Lower leg skin (tissue), 4 donors: ENCODE data around the gene HS3ST4. TPM values are rescaled to one million over a fixed set of nuclear protein-coding genes. Genes with fewer than 3 reads are reported as not detected.

Experiments
- DNase-seq, 2 donors: peaks; one replicate each; pipeline ENCODE4 v3.0.0-alpha.2; 2019; ENCODE audit warnings: low spot score in 2 of 2
- H3K4me3 ChIP-seq: fragments of 200-600 bp; sonication (generic); 2 replicates; pipeline ENCODE4 v1.5.1; 2017; ENCODE audit warnings: mild to moderate bottlenecking, low read depth; ENCODE audit not compliant: poor library complexity, severe bottlenecking
- CTCF ChIP-seq, 3 donors: fragments of 450-650 bp; IDR thresholded peaks; one replicate each; pipeline ENCODE4 v1.5.1; 2016; ENCODE audit warnings: antibody characterized with exemption in 3 of 3, mild to moderate bottlenecking in 3 of 3, moderate library complexity in 2 of 3
- POLR2A ChIP-seq, 2 donors: fragments of 450-650 bp; IDR thresholded peaks; one replicate each; pipeline ENCODE4 v1.6.1; 2016 to 2017; ENCODE audit warnings: antibody characterized with exemption in 2 of 2, mild to moderate bottlenecking in 1 of 2, moderate library complexity in 1 of 2
- WGBS, 2 donors: methylation state at CpG; one replicate each; pipeline ENCODE4 v1.1.5; 2018; 5-methylcytosine and 5-hydroxymethylcytosine counted together
- intact Hi-C: fragments of 100-400 bp; cut with DNase I; formaldehyde crosslinking; loops from one replicate; pipeline ENCODE4 v1.15.0; 2023; ENCODE audit warnings: low total_unique reads
- total RNA-seq, 4 donors: library from RNA; depleted of rRNA; stranded (reverse); fragments of >200 nt; gene quantifications; one replicate each; pipeline ENCODE4 v1.1.0, GENCODE V29; 2016

The HS3ST4 gene
- total RNA-seq, 4 donors from 2014 or later: 0.17 to 2.4 (median 0.84) TPM; not detected in 1

- 41 to 61% methylated on average over 2 of the region's 2 CpGs for WGBS, 2 donors
- DNase-seq: peak in 1 of 2 donors; percentile 17
- TF ChIP-seq POLR2A (IDR thresholded peaks at IDR 0.05) (no peak), CTCF (IDR thresholded peaks at IDR 0.05) (no peak)
- intact Hi-C loops: no loop called here
- no peak overlapping the region for H3K4me3 ChIP-seq
Observed at GRCh38 chr16:25922438-25922837, 230.7 kb downstream of the HS3ST4 start.

GRCh38 chr16:25925421-25925820 is 233.7 kb downstream of the HS3ST4 start:
- TF ChIP-seq POLR2A (IDR thresholded peaks at IDR 0.05) (no peak), CTCF (IDR thresholded peaks at IDR 0.05) (no peak)
- peak in 1 of 2 donors; percentile 26 for DNase-seq
- 61 to 78% methylated on average over 8 of the region's 8 CpGs for WGBS, 2 donors
- intact Hi-C loops: no loop called here
- no peak overlapping the region for H3K4me3 ChIP-seq

GRCh38 chr16:25931473-25932035 is 239.8 kb downstream of the HS3ST4 start:
- TF ChIP-seq POLR2A (IDR thresholded peaks at IDR 0.05): no peak
- TF ChIP-seq CTCF (IDR thresholded peaks at IDR 0.05): no peak
- intact Hi-C loops: no loop called here
- no peak for DNase-seq
- no peak overlapping the region for H3K4me3 ChIP-seq
- WGBS, 2 donors: 79% methylated on average over 4 of the region's 4 CpGs

DNA sequence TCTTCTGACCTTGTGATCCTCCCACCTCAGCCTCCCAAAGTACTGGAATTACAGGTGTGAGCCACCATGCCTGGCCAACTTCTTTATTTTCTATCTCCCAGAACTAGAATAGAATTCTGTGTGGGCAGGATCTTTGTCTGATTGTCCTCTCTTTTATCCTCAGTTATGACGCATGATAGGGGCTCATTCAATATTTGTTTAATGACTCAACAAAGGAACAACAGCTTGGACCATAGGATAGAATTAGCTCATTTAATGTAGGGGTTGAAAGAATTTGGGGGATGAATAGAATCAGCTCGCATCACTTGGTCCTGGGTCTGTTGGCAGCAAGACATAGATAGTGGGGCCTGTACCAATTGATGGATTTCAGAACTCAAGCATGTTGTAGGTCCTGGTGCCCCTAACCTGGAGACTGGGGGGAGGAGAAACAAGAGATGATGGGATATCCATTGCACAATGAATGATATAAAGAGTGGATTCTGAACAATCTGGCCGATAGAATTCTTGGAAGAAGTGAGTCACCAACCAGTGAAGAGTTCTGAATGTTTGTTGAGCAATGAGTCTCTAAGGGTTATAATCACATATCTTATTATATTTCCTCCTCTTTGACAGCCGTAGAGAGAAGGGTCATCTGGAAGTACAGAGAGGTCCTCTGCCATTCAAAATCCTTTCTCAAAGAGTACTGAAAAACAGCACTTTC is 250.2 kb downstream of the HS3ST4 start:
- 81 to 82% methylated on average over 4 of the region's 4 CpGs for WGBS, 2 donors

DNA sequence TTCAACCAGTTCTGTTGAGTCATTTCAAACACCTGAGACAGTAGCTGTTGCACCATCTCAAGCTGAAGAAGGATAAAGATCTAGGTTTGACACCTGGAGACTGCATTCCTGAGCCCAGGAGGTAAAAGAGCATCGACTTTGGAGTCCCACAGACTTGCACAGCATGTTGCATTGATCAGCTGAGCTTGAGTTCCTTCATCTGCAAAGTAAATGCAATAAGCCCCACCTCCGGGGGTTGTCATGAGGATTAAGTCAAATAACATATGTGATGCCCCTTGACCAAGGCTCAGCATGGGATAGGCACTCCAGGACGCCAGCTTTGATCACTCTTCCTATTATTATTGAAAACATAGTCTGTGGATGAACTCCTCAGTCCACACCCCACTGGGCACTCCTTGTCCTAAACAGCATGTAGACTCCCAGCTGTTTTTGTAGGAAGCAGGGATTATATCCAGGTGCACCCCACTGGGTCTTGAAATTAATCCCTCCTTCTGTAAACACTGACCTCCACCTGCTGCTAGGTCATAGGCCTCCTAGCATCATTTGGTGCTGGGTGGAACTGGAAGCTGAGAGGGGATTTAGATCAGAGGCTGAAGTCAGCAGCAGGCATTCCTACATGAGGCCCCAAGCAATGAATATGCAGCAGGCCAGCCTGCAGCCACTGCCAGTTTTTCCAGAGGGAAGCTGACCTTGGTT is 259.0 kb downstream of the HS3ST4 start:
- H3K4me3 ChIP-seq: no peak overlapping the region
- peak in 1 of 2 donors; percentile 9 for DNase-seq
- whole genome bisulfite sequencing, 2 donors: 15 to 27% methylated on average over 3 of the region's 3 CpGs
- intact Hi-C loops: no loop called here
- TF ChIP-seq POLR2A (IDR thresholded peaks at IDR 0.05) (no peak), CTCF (IDR thresholded peaks at IDR 0.05) (no peak)

More for the DNA sequence above, 250.2 kb downstream of the HS3ST4 start:
- no peak overlapping the region for H3K4me3 ChIP-seq
- TF ChIP-seq CTCF (IDR thresholded peaks at IDR 0.05): no peak
- TF ChIP-seq POLR2A (IDR thresholded peaks at IDR 0.05): no peak
- peak in 1 of 2 donors; percentile 10 for DNase-seq
- intact Hi-C loops: no loop called here
